PFSK-1 (cell line): ENCODE results near the gene CYBRD1.

Experiments used
- REST ChIP-seq, 2 experiments: IDR thresholded peaks; 2 replicates each; pipeline versions ENCODE4 v1.6.1 to v1.8.0; 2011 to 2012; ENCODE audit warnings: low read depth in 2 of 2, low read length in 2 of 2, control low read depth in 1 of 2, inconsistent platforms in 1 of 2, mild to moderate bottlenecking in 1 of 2, moderate library complexity in 1 of 2; ENCODE audit not compliant: insufficient read depth in 1 of 2
- TAF1 ChIP-seq: IDR thresholded peaks from 2 replicates; pipeline ENCODE4 v1.6.1; 2012; ENCODE audit warnings: low read length, control low read depth, borderline replicate concordance; ENCODE audit not compliant: insufficient read depth

GRCh38 chr2:171547720-171548119 is 25.4 kb downstream of the CYBRD1 start:
- TF ChIP-seq REST (IDR thresholded peaks at IDR 0.05; ENCODE audit: insufficient read depth in 1 of 2, low read depth in 2 of 2, low read length in 2 of 2) (no peak), TAF1 (no peak)
